Measurements from ENCODE around the gene CDH12. TPM values are rescaled to one million over a fixed set of nuclear protein-coding genes. Genes with fewer than 3 reads are reported as not detected.

CDH12 gene
- polyA plus RNA-seq, 2 of the 4 experiments (the other 2 are of a cell fraction), result 0.04 TPM; not detected in 1

GRCh38 chr5:22678886-22679285 lies 174.3 kb downstream of the CDH12 start (continued):
- TF ChIP-seq ATOH8 (CRISPR knock-in tag; IDR thresholded peaks at IDR 0.05; ENCODE audit: low read depth) (no peak), HOXB5 (CRISPR knock-in tag; IDR thresholded peaks at IDR 0.05) (no peak)

- no peak for ATAC-seq
- TF ChIP-seq HEYL (CRISPR knock-in tag; IDR thresholded peaks at IDR 0.05), result no peak
- no peak for TF ChIP-seq HOXA7 (CRISPR knock-in tag; IDR thresholded peaks at IDR 0.05)
- TF ChIP-seq ZFP36 (IDR thresholded peaks at IDR 0.05; ENCODE audit: borderline replicate concordance, partially characterized antibody), result no peak
- no peak for TF ChIP-seq REST (IDR thresholded peaks at IDR 0.05)
- no peak for TF ChIP-seq FOXS1 (CRISPR knock-in tag; IDR thresholded peaks at IDR 0.05)
- TF ChIP-seq ZSCAN20 (CRISPR knock-in tag; IDR thresholded peaks at IDR 0.05), result no peak
- TF ChIP-seq RARB (CRISPR knock-in tag; IDR thresholded peaks at IDR 0.05), result no peak
- TF ChIP-seq POLR2AphosphoS2 (conservative IDR thresholded peaks at IDR 0.05; ENCODE audit: low read length), result no peak
- no peak for TF ChIP-seq MAFK (IDR thresholded peaks at IDR 0.05; ENCODE audit: partially characterized antibody)
- TF ChIP-seq POLR2A (IDR thresholded peaks at IDR 0.05; ENCODE audit: low read length), result no peak
- TF ChIP-seq GATA3 (IDR thresholded peaks at IDR 0.05; ENCODE audit: borderline replicate concordance), result no peak
- TF ChIP-seq HMGXB4 (CRISPR knock-in tag; IDR thresholded peaks at IDR 0.05; ENCODE audit: borderline replicate concordance), result no peak
- TF ChIP-seq KDM1A (IDR thresholded peaks at IDR 0.05; ENCODE audit: low read depth), result no peak
- no peak for TF ChIP-seq TP53 (CRISPR knock-in tag; IDR thresholded peaks at IDR 0.05)
- ChIA-PET POLR2A (no interaction called here), CTCF (no interaction called here)
- no peak overlapping the region for H3K4me3 ChIP-seq
- no peaks in the 10 kb centered on the region for H3K4me1 ChIP-seq
- no peak overlapping the region for H3K27ac ChIP-seq
- DNase-seq (ENCODE audit: low read depth in 1 of 2, low spot score in 1 of 2), result no peak
- H3K9me3 ChIP-seq, result no peaks in the 10 kb centered on the region
- no peak for FAIRE-seq
- no peak overlapping the region for H3K4me2 ChIP-seq
Measured at GRCh38 chr5:22673131-22673530, 180.0 kb downstream of the CDH12 start.

- no peak overlapping the region for H3K4me2 ChIP-seq
- FAIRE-seq (no peak), DNase-seq (ENCODE audit: low read depth in 1 of 2, low spot score in 1 of 2) (no peak), ATAC-seq (no peak)
- ChIA-PET CTCF (no interaction called here), POLR2A (no interaction called here)
- no peaks in the 10 kb centered on the region for H3K4me1 ChIP-seq
- WGBS (ENCODE audit: missing lambda C conversion rate), result under 1% methylated on average over 4 of the region's 4 CpGs
- H3K9me3 ChIP-seq, result no peaks in the 10 kb centered on the region
- no peak for TF ChIP-seq E2F6 (IDR thresholded peaks at IDR 0.05; ENCODE audit: borderline replicate concordance, low read depth)
- TF ChIP-seq FOXS1 (CRISPR knock-in tag; IDR thresholded peaks at IDR 0.05), result no peak
- TF ChIP-seq USF2 (IDR thresholded peaks at IDR 0.05), result no peak
- no peak for TF ChIP-seq RARB (CRISPR knock-in tag; IDR thresholded peaks at IDR 0.05)
- no peak for TF ChIP-seq POLR2A (IDR thresholded peaks at IDR 0.05; ENCODE audit: low read length)
- TF ChIP-seq TFCP2L1 (CRISPR knock-in tag; IDR thresholded peaks at IDR 0.05), result no peak
- TF ChIP-seq NFE2L2 (conservative IDR thresholded peaks at IDR 0.05; ENCODE audit: low read length), result no peak
- no peak for TF ChIP-seq MYC (IDR thresholded peaks at IDR 0.05; ENCODE audit: borderline replicate concordance, low read length)
- TF ChIP-seq ZSCAN20 (CRISPR knock-in tag; IDR thresholded peaks at IDR 0.05), result no peak
- no peak for TF ChIP-seq JUNB (IDR thresholded peaks at IDR 0.05)
- TF ChIP-seq ESRRA (IDR thresholded peaks at IDR 0.05; ENCODE audit: borderline replicate concordance, low read length), result no peak
- no peak for TF ChIP-seq FOSB (CRISPR knock-in tag; IDR thresholded peaks at IDR 0.05)
- no peak overlapping the region for H3K4me3 ChIP-seq
- no peak overlapping the region for H3K27ac ChIP-seq
Measured at GRCh38 chr5:22669345-22669744, 183.8 kb downstream of the CDH12 start.
